NCI-H1694 (cell line): ENCODE data around the gene ATP6V0E1.

ENCODE experiments used
- DNase-seq: peaks from one replicate; lab custom pipeline; 2025; lab: John Stamatoyannopoulos, UW

ATP6V0E1 gene

GRCh38 chr5:172983542-172984243, at the start of gene ATP6V0E1:
TSS of gene ATP6V0E1 (plus strand) at chr5:172983771. CDS start at chr5:172983861, 90 bp downstream.
- peak; percentile 77 for DNase-seq

- no peak for DNase-seq
Measured at GRCh38 chr5:172935096-172935495, 48.5 kb upstream of the ATP6V0E1 start.

GRCh38 chr5:172936401-172936800, 47.2 kb upstream of the ATP6V0E1 start:
- DNase-seq = no peak

- DNase-seq = peak; percentile 35
Measured at GRCh38 chr5:172939071-172939470, 44.5 kb upstream of the ATP6V0E1 start.

GRCh38 chr5:172939611-172940267, 43.8 kb upstream of the ATP6V0E1 start:
- DNase-seq = peak; percentile 24

- DNase-seq = peak; percentile 30
Measured at GRCh38 chr5:172940268-172941066, 43.1 kb upstream of the ATP6V0E1 start.

- DNase-seq = peak; percentile 22
Measured at GRCh38 chr5:172941067-172941516, 42.5 kb upstream of the ATP6V0E1 start.

- no peak for DNase-seq
Measured at GRCh38 chr5:172942556-172942955, 41.0 kb upstream of the ATP6V0E1 start.

- peak; percentile 23 for DNase-seq
Measured at GRCh38 chr5:172943283-172943841, 40.2 kb upstream of the ATP6V0E1 start.

GRCh38 chr5:172943906-172944305, 39.7 kb upstream of the ATP6V0E1 start:
- no peak for DNase-seq

- DNase-seq = no peak
Measured at GRCh38 chr5:172944741-172945140, 38.8 kb upstream of the ATP6V0E1 start.

- DNase-seq = no peak
Measured at GRCh38 chr5:172945151-172945550, 38.4 kb upstream of the ATP6V0E1 start.

- no peak for DNase-seq
Measured at GRCh38 chr5:172946146-172946545, 37.4 kb upstream of the ATP6V0E1 start.

- DNase-seq = no peak
Measured at GRCh38 chr5:172949426-172949825, 34.1 kb upstream of the ATP6V0E1 start.

GRCh38 chr5:172950176-172950965, 33.2 kb upstream of the ATP6V0E1 start:
- no peak for DNase-seq

- DNase-seq = no peak
Measured at GRCh38 chr5:172951371-172952033, 32.1 kb upstream of the ATP6V0E1 start.

- no peak for DNase-seq
Measured at GRCh38 chr5:172952034-172952511, 31.5 kb upstream of the ATP6V0E1 start.

GRCh38 chr5:172953776-172954675, 29.5 kb upstream of the ATP6V0E1 start:
- DNase-seq = no peak

- DNase-seq = no peak
Measured at GRCh38 chr5:172954751-172955159, 28.8 kb upstream of the ATP6V0E1 start.

GRCh38 chr5:172956228-172956627, 27.3 kb upstream of the ATP6V0E1 start:
- no peak for DNase-seq
